MV-4-11 (cell line): ENCODE results near the gene WNT11.

Experiments used
- DNase-seq: peaks from one replicate; lab custom pipeline; 2025; lab: John Stamatoyannopoulos, UW

WNT11 gene

DNA sequence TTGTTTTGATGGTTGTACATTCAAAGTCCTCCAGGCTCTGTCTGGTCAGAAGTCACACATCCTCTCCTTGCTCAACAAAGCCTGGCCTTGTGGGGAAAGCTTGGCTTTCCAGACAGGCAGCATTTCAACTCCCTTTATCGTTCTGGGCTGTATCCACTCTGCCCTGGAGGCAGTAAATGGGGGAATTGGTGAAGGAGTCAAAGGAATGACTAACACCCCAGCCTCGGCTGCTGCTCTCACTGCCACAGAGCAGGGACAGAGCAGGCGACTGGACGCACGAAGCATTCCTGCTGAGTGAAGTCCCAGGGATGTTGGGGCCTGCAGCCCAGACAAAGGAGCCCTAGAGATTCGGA is 52.8 kb downstream of the WNT11 start:
- no peak for DNase-seq

DNA sequence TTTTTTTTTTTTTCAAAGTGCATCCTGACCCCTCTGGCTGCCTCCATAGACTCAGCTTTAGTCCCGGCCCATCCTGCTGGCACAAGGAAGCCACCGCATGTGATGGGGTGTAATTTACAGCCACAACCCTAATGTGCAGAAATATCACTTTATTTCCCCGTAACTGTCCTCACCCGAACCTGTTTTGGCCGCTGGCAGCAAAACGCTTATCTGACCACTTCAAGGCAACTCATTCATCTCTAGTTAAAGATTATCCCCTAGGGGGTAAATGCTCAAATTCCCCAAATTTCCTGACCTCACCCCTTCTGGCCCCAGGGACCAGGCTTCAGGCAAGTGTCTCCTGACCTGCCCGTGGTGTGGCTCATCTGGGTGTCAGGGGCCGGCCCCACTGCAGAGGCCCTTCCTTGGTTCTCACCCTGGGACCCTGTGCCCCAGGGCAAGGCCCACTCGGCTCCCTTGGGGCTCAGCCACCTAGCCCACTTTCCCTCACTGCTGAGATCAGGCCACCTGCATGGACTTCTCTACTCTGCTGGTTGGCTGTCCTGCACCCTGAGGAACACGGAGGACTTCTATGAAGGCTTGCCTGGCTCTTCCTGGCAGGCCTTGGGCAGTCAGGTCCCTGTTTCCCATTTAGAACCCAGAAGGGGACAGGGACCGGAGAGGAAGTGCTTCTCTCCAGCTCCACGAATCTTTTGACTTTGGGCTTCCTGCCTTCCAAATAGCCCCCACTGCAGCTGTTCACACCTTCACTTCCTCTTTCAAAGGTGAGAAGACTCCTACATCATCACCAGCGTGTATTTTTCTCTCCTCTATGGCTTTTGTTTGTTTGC is 53.3 kb downstream of the WNT11 start:
- DNase-seq = no peak

DNA sequence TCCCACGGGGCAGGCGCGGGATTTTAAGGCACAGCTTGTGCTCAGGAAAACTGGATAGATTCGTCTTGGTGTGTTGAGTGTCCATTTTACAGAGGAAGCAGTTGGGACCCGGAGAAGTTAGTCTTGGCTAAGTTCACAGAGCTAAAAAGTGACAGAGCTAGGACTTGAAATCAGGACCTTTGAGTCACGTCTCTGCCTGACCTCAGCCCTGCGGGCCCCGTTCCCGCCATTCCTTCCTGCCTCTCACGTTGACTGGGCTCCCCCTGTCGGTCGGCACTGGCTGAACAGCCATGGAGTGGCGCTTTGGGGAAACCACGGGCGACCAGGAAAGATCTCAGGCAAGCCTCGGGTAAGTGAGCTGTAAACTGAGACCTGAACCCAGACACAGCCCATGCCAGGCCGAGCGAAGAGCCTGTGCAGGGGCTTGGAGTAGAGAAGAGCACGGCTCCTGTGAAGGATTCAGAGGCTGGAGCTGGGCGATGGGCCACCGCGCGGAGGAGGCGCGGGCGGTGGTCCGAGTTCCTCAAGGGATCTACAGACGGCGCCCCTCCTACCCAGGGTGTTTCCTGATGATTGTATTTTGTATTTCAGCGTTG is 54.1 kb downstream of the WNT11 start:
- DNase-seq = peak; percentile 79

DNA sequence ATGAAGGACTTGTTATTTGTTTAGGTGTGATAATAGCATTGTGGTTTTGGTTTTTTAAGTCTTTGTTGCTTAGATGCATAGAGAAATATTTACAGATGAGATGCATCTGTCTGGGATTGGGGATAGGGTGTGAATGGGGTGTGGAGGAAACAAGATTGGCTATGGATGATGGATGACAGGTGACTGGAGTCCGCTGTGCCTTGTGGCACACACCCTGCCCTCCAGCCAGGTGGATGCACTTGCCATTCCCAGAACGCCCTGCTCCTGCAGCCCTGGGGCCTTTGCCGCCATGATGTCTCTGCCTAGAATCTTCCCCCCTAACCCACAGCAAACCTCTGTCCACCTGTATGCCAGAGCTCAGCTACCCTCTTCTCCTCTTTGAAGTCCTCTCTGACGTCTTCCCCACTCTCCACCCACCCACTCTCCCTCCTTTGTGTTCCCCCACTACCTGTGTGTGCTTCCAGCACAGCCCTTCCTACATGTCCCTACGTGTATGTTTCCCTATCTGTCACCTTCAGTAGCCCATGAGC is 54.7 kb downstream of the WNT11 start:
- DNase-seq = no peak

DNA sequence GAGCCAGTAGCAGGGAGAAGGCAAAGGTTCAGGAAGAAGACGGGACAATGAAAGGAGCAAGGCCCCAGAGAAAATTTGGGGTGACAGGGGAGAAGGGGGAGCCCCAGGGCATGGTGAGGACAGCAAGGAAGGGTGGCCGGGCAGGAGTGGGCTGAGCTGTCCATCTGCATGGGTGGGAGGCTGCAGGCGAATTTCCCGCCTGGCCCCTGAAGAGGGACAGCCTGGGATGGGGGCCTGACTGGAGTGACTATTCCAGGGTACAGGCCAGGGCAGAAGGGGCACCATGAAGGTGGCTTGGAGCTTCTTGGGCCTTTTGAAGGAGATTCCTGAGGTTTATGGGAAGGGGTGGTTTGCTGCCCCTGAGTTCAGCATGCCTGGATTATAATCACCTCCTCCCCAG is 56.2 kb downstream of the WNT11 start:
- DNase-seq = no peak

DNA sequence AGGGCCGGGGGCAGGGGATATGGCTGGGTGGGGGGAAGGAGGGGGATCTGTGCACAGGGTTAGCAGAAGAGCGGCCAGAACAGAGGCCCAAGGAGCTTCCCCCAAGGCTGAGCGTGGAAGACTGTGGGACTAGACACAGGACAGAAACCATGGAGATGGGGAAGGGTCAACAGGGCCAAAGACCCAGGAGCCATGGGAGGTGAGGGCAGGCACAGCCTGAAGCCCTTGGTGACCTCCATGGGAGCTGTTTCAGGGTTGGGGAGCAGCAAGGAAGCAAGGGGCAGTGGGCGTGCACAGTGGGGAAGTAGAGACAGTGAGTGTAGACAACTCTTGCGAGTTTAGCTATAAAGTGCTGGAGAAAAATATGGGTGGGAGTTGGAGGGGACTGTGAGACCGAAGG is 56.6 kb downstream of the WNT11 start:
- no peak for DNase-seq

DNA sequence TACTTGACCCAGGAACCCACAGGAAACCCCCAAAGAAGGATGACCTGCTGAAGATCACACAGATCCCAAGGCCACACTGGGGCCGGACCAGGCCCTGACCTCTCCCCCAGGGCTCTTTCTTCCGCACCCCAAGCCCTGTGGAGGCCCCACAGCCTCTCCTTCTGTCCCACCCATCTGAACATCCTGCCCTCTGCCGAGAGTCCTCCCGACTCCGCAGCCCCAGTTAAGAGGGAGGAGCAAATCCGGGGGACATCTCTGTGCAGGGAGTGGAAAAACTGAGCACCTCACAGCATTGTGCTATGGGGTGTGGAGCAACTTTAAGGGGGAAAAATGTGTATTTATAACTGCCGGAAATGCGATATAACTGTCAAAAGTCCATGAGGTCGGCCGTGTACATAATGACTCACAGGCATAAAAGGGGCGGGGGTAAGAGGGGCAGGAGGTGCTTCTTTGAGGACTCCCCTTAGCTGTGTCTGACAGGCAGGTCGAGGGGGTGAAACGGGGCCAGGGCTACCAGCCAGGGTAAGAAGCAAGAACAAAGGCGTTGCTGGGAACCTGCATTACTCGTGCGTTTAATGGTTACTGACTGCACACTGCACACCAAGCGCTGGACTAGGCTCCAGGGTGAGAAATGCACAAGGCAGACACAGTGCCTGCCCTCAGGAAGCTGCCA is 57.2 kb downstream of the WNT11 start:
- DNase-seq = no peak

DNA sequence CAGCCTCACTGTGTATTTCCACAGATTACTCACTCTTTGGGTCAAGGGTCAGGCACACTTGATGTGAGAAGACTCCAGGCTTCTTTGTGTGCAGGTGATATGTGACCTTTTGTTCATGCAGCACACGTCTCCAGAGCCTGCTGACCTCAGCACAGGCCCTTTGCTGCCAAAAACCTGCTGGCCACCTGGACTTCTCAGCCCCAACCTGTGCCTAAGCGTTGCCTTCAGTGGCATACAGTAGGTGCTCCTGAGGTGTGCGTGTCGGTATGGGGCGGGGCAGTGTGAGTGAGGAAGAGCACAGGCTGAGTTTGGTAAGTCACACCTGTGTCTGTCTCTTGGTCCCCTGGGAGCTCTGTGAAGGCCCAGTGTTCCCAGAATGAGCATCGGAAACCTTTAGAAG is 58.1 kb downstream of the WNT11 start:
- DNase-seq = no peak

DNA sequence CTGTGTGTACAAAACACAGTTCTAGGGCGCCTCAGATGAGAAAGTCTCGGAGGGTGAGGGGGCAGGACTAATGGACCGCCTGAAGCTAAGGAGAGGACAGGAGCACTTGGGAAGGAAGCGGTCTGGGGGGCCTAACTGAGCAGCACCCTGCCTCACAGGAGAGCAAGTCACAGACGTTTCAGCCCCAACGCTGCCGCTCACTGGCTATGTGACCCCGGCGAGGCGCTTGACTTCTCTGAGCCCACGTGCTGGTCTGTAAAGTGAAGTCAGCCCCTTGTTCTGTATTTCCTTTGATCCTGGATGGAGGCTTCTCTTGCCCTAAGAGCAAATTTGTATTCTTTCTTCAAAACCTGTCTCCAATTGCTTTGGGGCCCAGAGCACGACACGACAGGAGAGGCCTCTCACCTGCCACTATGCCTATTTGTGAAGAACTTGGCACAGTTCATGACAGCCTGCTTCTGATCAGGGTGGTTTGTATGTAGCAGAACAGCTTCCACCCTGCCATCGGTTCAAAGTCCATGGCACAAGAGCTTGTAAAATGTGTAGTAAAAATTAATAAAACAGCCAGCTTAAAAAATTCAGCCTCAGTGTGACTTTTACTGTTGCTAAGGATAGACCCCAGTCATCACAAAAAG is 59.1 kb downstream of the WNT11 start:
- DNase-seq = no peak

DNA sequence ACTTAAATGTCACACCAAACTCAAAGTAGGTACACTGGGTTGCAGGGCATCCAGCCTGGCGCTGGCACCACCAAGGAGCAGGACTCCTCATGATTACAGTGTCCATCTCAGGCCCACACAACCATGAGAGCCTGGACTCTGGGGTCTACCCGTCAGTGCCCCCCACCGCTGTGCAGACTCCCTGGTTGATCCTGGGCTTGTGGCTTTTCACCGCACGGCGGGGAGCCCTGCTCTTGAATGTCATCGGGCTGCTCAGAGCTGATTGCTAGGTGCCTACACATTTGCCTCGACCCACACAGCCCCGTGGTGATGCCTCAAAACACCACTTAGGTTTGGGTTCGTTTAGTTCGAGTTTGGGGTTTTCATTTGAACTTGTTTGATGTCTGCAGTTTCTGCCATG is 63.0 kb downstream of the WNT11 start:
- no peak for DNase-seq

DNA sequence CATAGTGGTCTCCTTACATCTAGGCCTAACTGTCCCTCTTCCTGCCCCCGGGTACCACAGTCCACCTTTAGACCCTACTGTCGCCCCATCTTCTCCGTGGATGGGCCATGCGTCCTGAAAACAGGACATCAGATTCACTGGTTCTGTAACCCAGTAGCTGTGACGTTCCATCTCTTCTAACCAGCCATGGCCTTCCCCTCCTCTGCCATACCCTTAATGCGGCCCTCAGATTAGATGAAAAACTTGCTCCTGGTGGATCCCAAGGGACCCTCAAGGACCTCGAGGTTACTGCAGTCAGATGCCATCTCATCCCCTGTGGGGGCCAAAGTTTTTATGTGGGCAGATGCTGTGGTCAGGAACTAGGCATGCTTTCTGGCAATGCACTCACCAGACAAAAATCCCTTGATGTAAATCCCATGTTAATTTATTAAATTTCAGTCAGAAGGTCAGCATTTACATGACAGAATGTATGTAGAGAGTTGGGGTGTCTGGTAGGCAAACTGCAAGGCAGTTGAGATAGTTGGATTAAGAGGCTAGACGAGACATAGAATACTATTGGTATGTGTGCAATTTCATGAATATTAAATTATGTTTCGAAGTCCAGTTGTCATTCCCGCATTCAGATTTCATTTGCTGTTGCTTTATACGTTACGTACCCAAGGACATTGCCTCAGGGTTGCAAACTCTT is 64.3 kb downstream of the WNT11 start:
- DNase-seq = no peak

DNA sequence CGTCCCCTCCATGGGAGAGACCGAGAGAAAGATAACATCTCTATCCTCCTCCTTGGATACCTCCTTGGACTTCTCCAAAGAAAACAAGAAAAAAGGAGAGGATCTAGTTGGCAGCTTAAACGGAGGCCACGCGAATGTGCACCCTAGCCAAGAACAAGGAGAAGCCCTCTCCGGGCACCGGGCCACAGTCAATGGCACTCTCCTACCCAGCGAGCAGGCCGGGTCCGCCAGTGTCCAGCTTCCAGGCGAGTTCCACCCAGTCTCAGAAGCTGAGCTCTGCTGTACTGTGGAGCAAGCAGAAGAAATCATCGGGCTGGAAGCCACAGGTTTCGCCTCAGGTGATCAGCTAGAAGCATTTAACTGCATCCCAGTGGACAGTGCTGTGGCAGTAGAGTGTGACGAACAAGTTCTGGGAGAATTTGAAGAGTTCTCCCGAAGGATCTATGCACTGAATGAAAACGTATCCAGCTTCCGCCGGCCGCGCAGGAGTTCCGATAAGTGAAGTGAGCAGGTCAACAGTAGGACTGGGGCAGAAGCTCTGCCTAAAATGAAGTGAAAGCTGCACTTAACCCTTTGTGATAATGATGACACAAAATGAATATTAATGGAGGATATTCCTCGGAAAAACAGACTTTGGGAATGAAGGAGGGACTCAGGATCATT is 65.3 kb downstream of the WNT11 start:
- DNase-seq = no peak

DNA sequence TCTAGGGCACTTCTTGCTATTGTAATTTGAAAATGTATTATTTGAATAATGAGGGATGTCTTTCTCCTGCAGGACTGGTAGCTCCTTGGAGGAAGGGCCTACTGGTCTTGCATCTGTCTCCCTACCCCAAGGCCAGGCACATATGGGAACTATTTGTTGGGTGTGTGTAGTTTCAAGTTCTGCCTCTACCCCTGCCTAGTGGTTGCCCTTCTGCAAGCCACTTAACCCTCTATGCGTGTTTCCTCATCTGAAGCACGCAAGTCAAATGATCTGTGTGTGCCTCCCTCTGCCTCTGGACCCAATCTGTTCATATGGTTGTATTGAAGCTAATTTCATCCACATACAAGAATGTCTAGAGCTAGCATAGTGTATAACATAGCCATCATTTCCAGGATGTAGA is 67.0 kb downstream of the WNT11 start:
- peak; percentile 80 for DNase-seq
